Tibial nerve (tissue), 4 donors: ENCODE measurements around the gene KCNG4.

ENCODE experiments used
- EP300 ChIP-seq, 2 donors: sonication (generic); formaldehyde crosslinking; IDR thresholded peaks; one replicate each; pipeline ENCODE4 v1.6.1; 2017; ENCODE audit warnings: antibody characterized with exemption in 2 of 2, mild to moderate bottlenecking in 1 of 2
- TF ChIP-seq, protein P1 (sequence below), 5 experiments: fragments of 200-600 bp in 3 of 5; fragments of 450-650 bp in 2 of 5; sonication (generic) in 3 of 5; IDR thresholded peaks; one replicate each; pipeline ENCODE4 v1.5.1; 2016 to 2019; ENCODE audit warnings: antibody characterized with exemption in 5 of 5, mild to moderate bottlenecking in 3 of 5, moderate library complexity in 2 of 5

DNA sequence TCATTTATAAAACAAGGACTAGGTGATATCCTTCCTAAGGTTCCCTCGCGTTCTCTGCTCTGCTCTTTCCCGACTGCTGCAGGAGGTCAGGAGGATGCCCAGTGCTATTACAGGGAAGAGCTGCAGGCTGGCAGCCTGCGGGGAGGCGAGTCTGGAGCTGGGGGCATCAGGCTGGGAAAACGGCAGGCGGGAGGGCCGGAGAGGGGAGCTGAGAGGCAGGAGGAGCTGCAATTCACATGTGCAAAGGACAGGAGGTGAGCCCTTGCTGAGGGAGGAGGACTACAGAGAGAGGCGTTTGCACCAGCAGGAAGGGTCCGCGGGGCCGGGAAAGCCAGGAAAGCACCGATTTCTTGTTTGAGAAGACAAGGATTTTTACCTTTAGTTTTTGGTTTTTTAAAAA is 40.7 kb downstream of the KCNG4 start:
- TF ChIP-seq, protein P1, sequence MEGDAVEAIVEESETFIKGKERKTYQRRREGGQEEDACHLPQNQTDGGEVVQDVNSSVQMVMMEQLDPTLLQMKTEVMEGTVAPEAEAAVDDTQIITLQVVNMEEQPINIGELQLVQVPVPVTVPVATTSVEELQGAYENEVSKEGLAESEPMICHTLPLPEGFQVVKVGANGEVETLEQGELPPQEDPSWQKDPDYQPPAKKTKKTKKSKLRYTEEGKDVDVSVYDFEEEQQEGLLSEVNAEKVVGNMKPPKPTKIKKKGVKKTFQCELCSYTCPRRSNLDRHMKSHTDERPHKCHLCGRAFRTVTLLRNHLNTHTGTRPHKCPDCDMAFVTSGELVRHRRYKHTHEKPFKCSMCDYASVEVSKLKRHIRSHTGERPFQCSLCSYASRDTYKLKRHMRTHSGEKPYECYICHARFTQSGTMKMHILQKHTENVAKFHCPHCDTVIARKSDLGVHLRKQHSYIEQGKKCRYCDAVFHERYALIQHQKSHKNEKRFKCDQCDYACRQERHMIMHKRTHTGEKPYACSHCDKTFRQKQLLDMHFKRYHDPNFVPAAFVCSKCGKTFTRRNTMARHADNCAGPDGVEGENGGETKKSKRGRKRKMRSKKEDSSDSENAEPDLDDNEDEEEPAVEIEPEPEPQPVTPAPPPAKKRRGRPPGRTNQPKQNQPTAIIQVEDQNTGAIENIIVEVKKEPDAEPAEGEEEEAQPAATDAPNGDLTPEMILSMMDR (IDR thresholded peaks at IDR 0.05) = no peak
- no peak for TF ChIP-seq EP300 (IDR thresholded peaks at IDR 0.05)
